Esophagus squamous epithelium (tissue), 5 donors: ENCODE measurements around the gene MOCS3. TPM values are rescaled to one million over a fixed set of nuclear protein-coding genes. Genes with fewer than 3 reads are reported as not detected.

ENCODE experiments used
- DNase-seq: peaks from one replicate; lab custom pipeline; 2025; lab: John Stamatoyannopoulos, UW
- H3K27ac ChIP-seq, 4 donors: fragments of 200-600 bp; sonication (generic); one replicate each; pipeline ENCODE4 v1.5.1; 2016 to 2019; ENCODE audit warnings: mild to moderate bottlenecking in 1 of 4
- H3K27me3 ChIP-seq, 4 donors: fragments of 200-600 bp; sonication (generic); 1 replicate in 3 of 4; 2 replicates in 1 of 4; pipeline versions ENCODE4 v1.5.1 to v1.6.0; 2017 to 2021; ENCODE audit warnings: antibody characterized with exemption in 1 of 4
- H3K36me3 ChIP-seq, 3 donors: fragments of 200-600 bp; sonication (generic); one replicate each; pipeline ENCODE4 v1.5.1; 2016 to 2019
- H3K4me1 ChIP-seq, 3 donors: fragments of 200-600 bp; sonication (generic); one replicate each; pipeline ENCODE4 v1.5.1; 2017 to 2019
- H3K4me3 ChIP-seq, 4 donors: fragments of 200-600 bp; sonication (generic); 1 replicate in 3 of 4; 2 replicates in 1 of 4; pipeline ENCODE4 v1.5.1; 2016 to 2019; ENCODE audit warnings: mild to moderate bottlenecking in 2 of 4, moderate library complexity in 1 of 4
- H3K9me3 ChIP-seq, 3 donors: fragments of 200-600 bp; sonication (generic); one replicate each; pipeline ENCODE4 v1.5.1; 2016 to 2019
- CTCF ChIP-seq, 6 experiments: fragments of 450-650 bp in 4 of 6; fragments of 200-600 bp in 2 of 6; sonication (generic) in 2 of 6; IDR thresholded peaks; one replicate each; pipeline ENCODE4 v1.5.1; 2016 to 2019; ENCODE audit warnings: antibody characterized with exemption in 6 of 6, mild to moderate bottlenecking in 4 of 6, moderate library complexity in 4 of 6
- POLR2A ChIP-seq, 4 donors: fragments of 450-650 bp; IDR thresholded peaks; one replicate each; pipeline ENCODE4 v1.6.1; 2017; ENCODE audit warnings: antibody characterized with exemption in 4 of 4, mild to moderate bottlenecking in 4 of 4, moderate library complexity in 3 of 4
- WGBS, 2 donors: methylation state at CpG; one replicate each; pipeline ENCODE4 v1.1.5; 2018; 5-methylcytosine and 5-hydroxymethylcytosine counted together
- intact Hi-C: fragments of 100-400 bp; cut with DNase I; formaldehyde crosslinking; loops from one replicate; pipeline ENCODE4 v1.15.0; 2022
- total RNA-seq, 4 donors: library from RNA; depleted of rRNA; stranded (reverse); fragments of >200 nt; gene quantifications; one replicate each; pipeline ENCODE4 v1.1.0, GENCODE V29; 2016
- donor health status: DM: yes; HTN: yes; CAD: no.

MOCS3 gene
- total RNA-seq, 4 donors from 2014 or later, result 4.1 to 6.7 (median 5.4) TPM

- TF ChIP-seq CTCF (IDR thresholded peaks at IDR 0.05) (peak in 1 of 6 experiments; percentile 28), POLR2A (IDR thresholded peaks at IDR 0.05) (no peak)
- intact Hi-C loops, result no loop called here
- peak overlapping the region; percentile 61 to 99 (median 94) for H3K27ac ChIP-seq
- H3K4me1 ChIP-seq, result peaks cover 13 to 74% (median 37%) of the 10 kb centered on the region in 3 donors
- H3K4me3 ChIP-seq, result peak overlapping the region in 2 of 4 donors; percentile 84 to 90
- 61 to 69% methylated on average over 5 of the region's 5 CpGs for WGBS, 2 donors
- no peak for DNase-seq
- H3K27me3 ChIP-seq, result no peaks in the 10 kb centered on the region
- peaks cover 0 to 35% (median 0%) of the 10 kb centered on the region in 3 donors for H3K36me3 ChIP-seq
- H3K9me3 ChIP-seq, result no peaks in the 10 kb centered on the region
These were observed 30.1 kb upstream of the MOCS3 start for GRCh38 chr20:50928469-50928868.

GRCh38 chr20:50929299-50930138 is 29.1 kb upstream of the MOCS3 start:
- Histone ChIP-seq H3K36me3 (peaks cover 0 to 37% (median 3%) of the 10 kb centered on the region in 3 donors), H3K4me3 (peak overlapping the region; percentile 84 to 91 (median 89)), H3K4me1 (peaks cover 13 to 64% (median 27%) of the 10 kb centered on the region in 3 donors), H3K27me3 (no peaks in the 10 kb centered on the region), H3K9me3 (no peaks in the 10 kb centered on the region), H3K27ac (peak overlapping the region; percentile 90 to 99 (median 99))
- TF ChIP-seq CTCF (IDR thresholded peaks at IDR 0.05), result peak; percentile 81 to 97 (median 91)
- no peak for TF ChIP-seq POLR2A (IDR thresholded peaks at IDR 0.05)
- intact Hi-C loops, result loop anchor here (5.0 kb wide), 1 partner anchor 132 kb away; the partner anchor contains the start of gene BCAS4
- DNase-seq, result peak; percentile 77
- 4 to 8% methylated on average over 10 to 13 of the region's 13 CpGs for WGBS, 2 donors

GRCh38 chr20:50930139-50930975 is 28.3 kb upstream of the MOCS3 start:
- peaks cover 13 to 56% (median 27%) of the 10 kb centered on the region in 3 donors for H3K4me1 ChIP-seq
- H3K4me3 ChIP-seq, result peak overlapping the region; percentile 84 to 91 (median 89)
- H3K36me3 ChIP-seq, result peaks cover 0 to 45% (median 6%) of the 10 kb centered on the region in 3 donors
- WGBS, 2 donors, result 0% methylated on average over 2 of the region's 79 CpGs
- H3K9me3 ChIP-seq, result no peaks in the 10 kb centered on the region
- DNase-seq, result no peak
- H3K27ac ChIP-seq, result peak overlapping the region; percentile 99
- TF ChIP-seq POLR2A (IDR thresholded peaks at IDR 0.05), result no peak
- no peak for TF ChIP-seq CTCF (IDR thresholded peaks at IDR 0.05)
- intact Hi-C loops, result loop anchor here (5.0 kb wide), 1 partner anchor 133 kb away; the partner anchor contains the start of gene BCAS4
- no peaks in the 10 kb centered on the region for H3K27me3 ChIP-seq

- Histone ChIP-seq H3K27ac (peak overlapping the region; percentile 99), H3K36me3 (peaks cover 0 to 46% (median 9%) of the 10 kb centered on the region in 3 donors), H3K27me3 (no peaks in the 10 kb centered on the region), H3K4me3 (peak overlapping the region; percentile 60 to 91 (median 87)), H3K9me3 (no peaks in the 10 kb centered on the region), H3K4me1 (peaks cover 13 to 50% (median 22%) of the 10 kb centered on the region in 3 donors)
- WGBS, 2 donors, result 0% methylated on average over 13 of the region's 45 CpGs; no CpG with 5 or more reads in 1 of the 2 donors
- no peak for DNase-seq
- intact Hi-C loops, result loop anchor here (5.0 kb wide), 1 partner anchor 134 kb away; the partner anchor contains the start of gene BCAS4
- no peak for TF ChIP-seq POLR2A (IDR thresholded peaks at IDR 0.05)
- no peak for TF ChIP-seq CTCF (IDR thresholded peaks at IDR 0.05)
These were observed 27.7 kb upstream of the MOCS3 start for GRCh38 chr20:50930976-50931305.
